Stimulated activated CD4-positive, alpha-beta T cell treated with anti-CD3 and anti-CD28 coated beads, Interleukin-12 subunit alpha, Interleukin-12 subunit beta, amount 100 ng/mL, for 4 hours (primary cell): Measurements from ENCODE around the gene RPL28.
"Not testable (repeated sequence)": the region's sequence is repeated elsewhere in the genome, so short reads cannot be mapped to it uniquely, and the experiment has no call there.

Experiments used
- DNase-seq: peaks from one replicate; pipeline ENCODE4 v3.0.0-alpha.2; 2020

Gene RPL28

DNA sequence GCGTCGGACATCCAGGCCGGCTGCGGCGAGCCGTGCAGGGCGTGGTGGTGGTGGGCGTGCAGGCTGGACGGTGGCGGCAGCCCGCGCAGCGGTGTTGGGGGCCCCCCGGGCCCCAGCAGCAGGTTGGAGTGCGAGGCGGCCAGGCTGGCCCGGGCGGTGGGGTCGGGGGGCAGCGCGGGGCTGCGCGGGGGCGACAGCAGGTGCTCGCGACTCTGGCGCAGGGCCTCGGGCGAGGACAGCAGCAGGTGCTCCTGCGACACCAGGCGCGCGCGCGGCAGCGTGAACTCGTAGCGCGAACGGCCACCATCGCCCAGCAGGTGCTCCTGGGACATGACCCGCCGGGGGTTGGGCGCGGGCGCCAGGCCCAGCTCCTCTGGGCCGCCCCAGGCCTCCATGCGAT, 47.6 kb downstream of the RPL28 start:
- no peak for DNase-seq

DNA sequence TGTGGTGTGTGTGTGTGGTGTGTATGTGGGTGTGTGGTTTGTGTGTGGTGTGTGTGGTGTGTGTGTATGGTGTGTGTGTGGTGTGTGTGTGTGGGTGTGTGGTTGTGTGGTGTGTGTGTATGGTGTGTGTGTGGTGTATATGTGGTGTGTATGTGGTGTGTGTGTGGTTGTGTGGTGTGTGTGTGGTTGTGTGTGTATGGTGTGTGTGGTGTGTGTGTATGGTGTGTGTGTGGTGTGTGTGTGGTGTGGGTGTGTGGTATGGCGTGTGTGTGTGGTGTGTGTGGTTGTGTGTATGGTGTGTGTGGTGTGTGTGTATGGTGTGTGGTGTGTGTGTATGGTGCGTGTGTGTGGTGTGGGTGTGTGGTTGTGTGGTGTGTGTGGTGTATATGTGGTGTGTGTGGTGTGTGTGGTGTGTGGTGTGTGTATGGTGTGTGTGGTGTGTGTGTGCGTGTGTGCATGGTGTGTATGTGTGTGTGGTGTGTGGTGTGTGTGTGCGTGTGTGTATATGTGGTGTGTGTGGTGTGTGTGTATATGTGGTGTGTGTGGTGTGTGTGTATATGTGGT, 48.7 kb downstream of the RPL28 start:
- DNase-seq = no peak

- DNase-seq = no peak
These were observed 49.3 kb downstream of the RPL28 start for GRCh38 chr19:55435020-55435419.

DNA sequence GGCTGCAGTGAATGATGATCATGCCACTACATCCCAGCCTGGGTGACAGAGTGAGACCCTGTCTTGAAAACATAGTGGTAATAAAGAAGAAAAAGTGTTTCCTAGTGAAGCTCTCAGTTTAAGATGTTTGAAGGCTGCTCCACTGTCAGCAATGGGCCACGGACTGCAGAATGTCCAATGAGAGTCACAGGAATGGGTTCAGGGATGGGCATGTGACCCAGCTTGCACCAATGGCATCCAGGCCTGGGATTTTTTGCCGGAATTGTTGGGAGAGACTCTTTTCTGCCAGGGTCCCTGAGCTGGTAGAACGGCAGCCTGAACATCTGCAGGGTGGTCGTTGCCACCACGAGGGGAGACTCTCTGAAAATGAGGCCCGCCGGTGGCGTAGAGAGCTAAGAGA, 51.1 kb downstream of the RPL28 start:
- DNase-seq = no peak

GRCh38 chr19:55437410-55437809, 51.7 kb downstream of the RPL28 start:
- DNase-seq = no peak

GRCh38 chr19:55439052-55439451, 53.3 kb downstream of the RPL28 start:
- DNase-seq = no peak

GRCh38 chr19:55440411-55441105, 54.8 kb downstream of the RPL28 start:
- no peak for DNase-seq

GRCh38 chr19:55441319-55441691, 55.6 kb downstream of the RPL28 start:
- no peak for DNase-seq

GRCh38 chr19:55441692-55442321, 56.1 kb downstream of the RPL28 start:
- no peak for DNase-seq

DNA sequence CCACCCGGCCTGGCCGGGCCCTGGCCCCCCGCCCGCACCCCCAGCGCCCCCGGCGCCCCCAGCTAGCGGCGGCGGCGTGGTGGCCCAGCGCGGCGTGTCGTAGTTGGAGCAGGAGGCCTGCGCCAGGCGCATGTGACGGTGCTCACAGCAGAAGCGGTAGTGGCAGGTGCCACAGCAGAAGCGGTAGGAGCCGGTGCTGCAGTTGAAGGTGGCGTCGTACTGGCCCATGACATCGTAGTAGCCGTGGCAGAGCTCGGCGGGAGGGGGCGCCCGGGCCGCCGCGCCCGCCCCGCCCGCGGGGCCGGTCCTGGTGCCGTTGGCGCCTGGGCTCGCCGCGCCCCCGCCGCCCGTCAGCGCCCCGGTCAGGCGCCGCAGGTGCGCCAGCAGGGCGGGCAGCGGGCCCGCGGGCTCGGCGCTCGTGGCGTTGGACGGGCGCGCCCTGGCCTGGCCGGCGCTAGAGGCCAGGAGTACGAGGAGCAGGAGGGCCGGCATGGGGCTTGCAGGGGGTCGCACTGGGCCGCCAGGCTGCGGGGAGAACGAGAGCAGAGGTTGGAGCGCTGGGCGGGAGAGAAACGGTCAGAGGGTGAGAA, 56.7 kb downstream of the RPL28 start:
- no peak for DNase-seq

DNA sequence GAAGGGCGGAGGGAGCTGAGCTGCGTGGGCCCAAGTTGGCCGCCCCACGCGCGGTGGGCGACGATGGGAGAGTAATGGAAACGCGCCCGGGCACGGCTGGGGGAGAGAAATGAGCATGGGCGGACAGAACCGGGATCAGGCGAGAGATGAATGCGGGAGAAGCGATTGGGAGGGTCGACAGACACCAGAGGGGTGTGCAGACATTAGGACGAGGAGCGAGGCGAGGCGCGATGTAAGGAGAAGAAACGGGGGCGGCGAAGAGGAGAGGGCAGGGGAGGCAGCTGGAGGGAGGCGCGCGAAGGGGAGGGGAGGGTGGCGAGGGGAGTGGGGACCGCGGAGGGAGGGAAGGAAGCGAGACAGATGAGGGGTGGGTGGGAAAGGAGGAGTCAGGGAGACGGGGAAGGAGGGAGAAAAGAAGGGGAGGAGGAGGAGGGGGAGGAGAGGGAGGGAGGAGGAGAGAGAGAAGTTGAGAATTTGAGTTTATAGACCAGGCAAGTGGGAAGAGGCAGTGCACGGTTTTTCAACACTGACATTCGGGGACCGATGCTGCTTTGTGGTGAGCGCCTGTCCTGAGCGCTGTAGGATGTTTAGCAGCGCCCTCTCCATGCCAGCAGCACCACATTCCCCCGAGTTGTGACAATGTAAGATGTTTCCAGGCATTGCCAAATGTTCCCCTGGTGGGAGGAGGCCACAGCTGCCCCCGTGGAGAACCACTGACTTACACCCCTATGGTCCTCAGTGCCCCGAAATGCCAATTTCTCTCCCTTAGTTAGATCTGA, 57.5 kb downstream of the RPL28 start, which contains the start of gene SHISA7:
TSS of gene SHISA7 (minus strand) at position 256 of the 779 bp plus-strand sequence. CDS start 437 bp downstream, outside the sequence.
- no peak for DNase-seq

GRCh38 chr19:55443824-55444480, 58.2 kb downstream of the RPL28 start:
- no peak for DNase-seq

DNA sequence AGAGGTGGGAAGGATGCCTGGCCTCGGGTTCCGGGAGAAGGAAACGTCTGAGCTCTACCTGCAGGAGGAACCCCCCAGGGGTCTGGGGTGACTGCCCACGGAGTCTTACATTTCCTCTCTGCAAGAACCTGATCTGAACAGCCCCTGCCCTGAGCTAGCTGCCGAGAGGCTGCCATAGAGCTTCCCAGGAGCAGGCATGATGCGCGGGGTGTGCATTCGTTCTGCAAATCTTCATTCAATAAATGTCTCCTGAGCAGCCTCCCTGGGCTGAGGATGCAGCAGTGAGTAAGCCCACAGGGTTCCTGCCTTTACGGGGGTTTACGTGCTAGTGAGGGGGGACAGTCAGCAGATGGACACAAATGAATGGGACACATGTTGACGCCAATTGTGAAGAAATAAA, 58.9 kb downstream of the RPL28 start:
- no peak for DNase-seq

DNA sequence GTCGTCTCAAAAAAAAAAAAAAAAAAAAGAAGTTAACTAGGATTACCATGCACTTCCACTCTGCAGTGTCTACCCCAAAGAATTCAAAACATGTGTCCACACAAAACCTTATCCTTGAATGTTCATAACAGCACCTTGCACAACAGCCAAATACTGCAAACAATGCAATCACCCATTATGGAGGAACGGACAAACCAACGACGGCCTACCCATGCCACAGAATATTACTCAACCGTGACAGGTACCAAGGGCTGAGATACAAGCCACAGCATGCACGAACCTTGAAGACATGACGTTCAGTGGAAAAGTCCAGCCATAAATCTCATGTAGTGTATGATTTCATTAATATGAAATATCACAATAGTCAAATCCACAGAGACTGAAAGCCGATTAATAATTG, 60.3 kb downstream of the RPL28 start:
- no peak for DNase-seq

GRCh38 chr19:55447421-55448174, 61.9 kb downstream of the RPL28 start:
- no peak for DNase-seq

- DNase-seq = not testable (repeated sequence)
These were observed 62.4 kb downstream of the RPL28 start for GRCh38 chr19:55448175-55448490.

- no peak for DNase-seq
These were observed 63.7 kb downstream of the RPL28 start for GRCh38 chr19:55449469-55449868.

- DNase-seq = no peak
These were observed 65.6 kb downstream of the RPL28 start for GRCh38 chr19:55451163-55451964.

GRCh38 chr19:55451965-55452748, 66.4 kb downstream of the RPL28 start:
- no peak for DNase-seq
